Astrocyte (in vitro differentiated cells and primary cell): Measurements from ENCODE around the gene SAMD4B. TPM values are rescaled to one million over a fixed set of nuclear protein-coding genes. Genes with fewer than 3 reads are reported as not detected.
"Not testable (repeated sequence)": the region's sequence is repeated elsewhere in the genome, so short reads cannot be mapped to it uniquely, and the experiment has no call there.

Experiments used
- DNase-seq: peaks from one replicate; pipeline ENCODE4 v3.0.0-alpha.2; 2010; ENCODE audit warnings: low read depth
- FAIRE-seq: peaks from 2 replicates; lab custom pipeline; 2011; peaks lifted over from hg19 to GRCh38; lab: Jason Lieb, UNC
- H2AFZ ChIP-seq: 2 replicates; pipeline ENCODE4 v1.6.0; 2012; ENCODE audit warnings: low read depth, low read length, inconsistent platforms
- H3K27ac ChIP-seq: 2 replicates; pipeline ENCODE4 v1.5.1; 2011; ENCODE audit warnings: low read depth, low read length, inconsistent platforms
- H3K27me3 ChIP-seq: 2 replicates; pipeline ENCODE4 v1.6.0; 2011; ENCODE audit warnings: low read length, inconsistent platforms; ENCODE audit not compliant: insufficient read depth
- H3K36me3 ChIP-seq: 2 replicates; pipeline ENCODE4 v1.5.1; 2011; ENCODE audit warnings: low read length, inconsistent platforms; ENCODE audit not compliant: insufficient read depth
- H3K4me1 ChIP-seq: 2 replicates; pipeline ENCODE4 v1.5.1; 2011; ENCODE audit warnings: low read length, inconsistent platforms; ENCODE audit not compliant: insufficient read depth
- H3K4me2 ChIP-seq: 2 replicates; pipeline ENCODE4 v1.6.0; 2012; ENCODE audit warnings: low read length, inconsistent platforms
- H3K4me3 ChIP-seq: 2 replicates; pipeline ENCODE4 v1.5.1; 2011; ENCODE audit warnings: low read depth, mild to moderate bottlenecking, low read length, inconsistent platforms; ENCODE audit not compliant: insufficient read depth
- H3K79me2 ChIP-seq: 2 replicates; pipeline ENCODE4 v1.6.0; 2012; ENCODE audit warnings: mild to moderate bottlenecking, low read length, inconsistent platforms; ENCODE audit not compliant: insufficient read depth
- H3K9ac ChIP-seq: 2 replicates; pipeline ENCODE4 v1.6.0; 2012; ENCODE audit warnings: mild to moderate bottlenecking, low read length, inconsistent platforms
- H3K9me3 ChIP-seq: 2 replicates; pipeline ENCODE4 v1.5.1; 2012; ENCODE audit warnings: low read depth, mild to moderate bottlenecking, low read length, inconsistent platforms; ENCODE audit not compliant: insufficient read depth
- H4K20me1 ChIP-seq: 2 replicates; pipeline ENCODE4 v1.6.0; 2012; ENCODE audit warnings: low read length, inconsistent platforms; ENCODE audit not compliant: insufficient read depth
- H3K27ac Mint-ChIP-seq: one replicate; pipeline ENCODE4 v1.8.0; 2021; ENCODE audit warnings: mild to moderate bottlenecking, mixed read lengths; ENCODE audit not compliant: unreplicated experiment
- H3K27me3 Mint-ChIP-seq: one replicate; pipeline ENCODE4 v1.8.0; 2021; ENCODE audit warnings: low read depth, mixed read lengths; ENCODE audit not compliant: unreplicated experiment
- H3K36me3 Mint-ChIP-seq: one replicate; pipeline ENCODE4 v1.8.0; 2021; ENCODE audit warnings: low read depth, mixed read lengths; ENCODE audit not compliant: unreplicated experiment
- H3K4me1 Mint-ChIP-seq: one replicate; pipeline ENCODE4 v1.8.0; 2021; ENCODE audit warnings: low read depth, mixed read lengths; ENCODE audit not compliant: unreplicated experiment
- H3K4me3 Mint-ChIP-seq: one replicate; pipeline ENCODE4 v1.8.0; 2021; ENCODE audit warnings: mild to moderate bottlenecking, moderate library complexity, mixed read lengths; ENCODE audit not compliant: unreplicated experiment
- H3K9me3 Mint-ChIP-seq: one replicate; pipeline ENCODE4 v1.8.0; 2021; ENCODE audit warnings: mild to moderate bottlenecking, mixed read lengths; ENCODE audit not compliant: unreplicated experiment
- CTCF ChIP-seq: IDR thresholded peaks from 2 replicates; pipeline ENCODE4 v1.5.1; 2011; ENCODE audit warnings: low read depth, mild to moderate bottlenecking, inconsistent platforms, low read length, moderate library complexity; ENCODE audit not compliant: insufficient read depth
- EZH2 ChIP-seq: IDR thresholded peaks from 2 replicates; pipeline ENCODE4 v1.6.1; 2012; ENCODE audit warnings: mild to moderate bottlenecking, low read length, inconsistent platforms; ENCODE audit not compliant: insufficient read depth
- total RNA-seq: library from RNA; stranded (reverse); gene quantifications from 2 replicates; pipeline ENCODE4 v1.2.1, GENCODE V29; 2021

Gene SAMD4B
- total RNA-seq, 1 donor from 2014 or later = 98.6 TPM

- no peak overlapping the region for H3K9ac ChIP-seq
- H3K36me3 ChIP-seq = no peaks in the 10 kb centered on the region
- H2AFZ ChIP-seq = no peak overlapping the region
- Mint-ChIP-seq H3K4me3 (no peak overlapping the region), H3K4me1 (peaks cover 27% of the 10 kb centered on the region), H3K36me3 (peaks cover 14% of the 10 kb centered on the region), H3K27ac (no peak overlapping the region), H3K27me3 (peaks cover 42% of the 10 kb centered on the region), H3K9me3 (peaks cover 10% of the 10 kb centered on the region)
- no peak for DNase-seq
- H3K9me3 ChIP-seq = no peaks in the 10 kb centered on the region
- no peaks in the 10 kb centered on the region for H4K20me1 ChIP-seq
- no peaks in the 10 kb centered on the region for H3K4me1 ChIP-seq
- no peaks in the 10 kb centered on the region for H3K79me2 ChIP-seq
- H3K27ac ChIP-seq = no peak overlapping the region
- H3K4me2 ChIP-seq = peak overlapping the region; percentile 52
- TF ChIP-seq CTCF (no peak), EZH2 (no peak)
- no peak for FAIRE-seq
- peaks cover 50% of the 10 kb centered on the region for H3K27me3 ChIP-seq
- H3K4me3 ChIP-seq = no peak overlapping the region
Observed at GRCh38 chr19:39308531-39309304, 33.5 kb upstream of the SAMD4B start.

GRCh38 chr19:39309305-39309670 lies 32.9 kb upstream of the SAMD4B start:
- DNase-seq, H3K9me3 Mint-ChIP-seq, H3K27ac ChIP-seq, H4K20me1 ChIP-seq, H3K4me2 ChIP-seq, FAIRE-seq, H3K4me1 ChIP-seq, H3K27ac Mint-ChIP-seq, H3K4me3 ChIP-seq, H3K79me2 ChIP-seq, H3K4me3 Mint-ChIP-seq, H3K36me3 ChIP-seq, H3K9ac ChIP-seq, H2AFZ ChIP-seq, H3K9me3 ChIP-seq: not testable (repeated sequence)
- peaks cover 45% of the 10 kb centered on the region for H3K27me3 ChIP-seq
- Mint-ChIP-seq H3K27me3 (peaks cover 42% of the 10 kb centered on the region), H3K36me3 (peaks cover 14% of the 10 kb centered on the region), H3K4me1 (peaks cover 22% of the 10 kb centered on the region)

- H3K9ac ChIP-seq = no peak overlapping the region
- no peak overlapping the region for H2AFZ ChIP-seq
- H3K27ac Mint-ChIP-seq = no peak overlapping the region
- H3K4me3 ChIP-seq = no peak overlapping the region
- peaks cover 9% of the 10 kb centered on the region for H3K9me3 Mint-ChIP-seq
- H3K27me3 ChIP-seq = peaks cover 30% of the 10 kb centered on the region
- TF ChIP-seq EZH2 (no peak), CTCF (no peak)
- H3K9me3 ChIP-seq = no peaks in the 10 kb centered on the region
- peaks cover 42% of the 10 kb centered on the region for H3K27me3 Mint-ChIP-seq
- H3K79me2 ChIP-seq = no peaks in the 10 kb centered on the region
- no peaks in the 10 kb centered on the region for H3K36me3 ChIP-seq
- H3K27ac ChIP-seq = no peak overlapping the region
- FAIRE-seq = no peak
- peak; percentile 15 for DNase-seq
- H3K4me1 ChIP-seq = no peaks in the 10 kb centered on the region
- no peak overlapping the region for H3K4me3 Mint-ChIP-seq
- no peaks in the 10 kb centered on the region for H4K20me1 ChIP-seq
- no peak overlapping the region for H3K4me2 ChIP-seq
- peaks cover 12% of the 10 kb centered on the region for H3K4me1 Mint-ChIP-seq
- peaks cover 14% of the 10 kb centered on the region for H3K36me3 Mint-ChIP-seq
Observed at GRCh38 chr19:39310558-39311311, 31.5 kb upstream of the SAMD4B start.
